PFSK-1 (cell line): ENCODE results near the gene PRDM8.

ENCODE experiments used
- FOXP2 ChIP-seq: optimal IDR thresholded peaks from 2 replicates; pipeline ENCODE3; 2011; ENCODE audit warnings: borderline replicate concordance, control low read depth, inconsistent platforms; ENCODE audit not compliant: insufficient read depth; ENCODE audit errors: extremely low read length, extremely low read depth
- POLR2AphosphoS5 ChIP-seq: IDR thresholded peaks from 2 replicates; pipeline ENCODE4 v1.6.1; 2012; ENCODE audit warnings: low read depth, mild to moderate bottlenecking, control low read depth, low read length, moderate library complexity
- REST ChIP-seq, 2 experiments: IDR thresholded peaks; 2 replicates each; pipeline versions ENCODE4 v1.6.1 to v1.8.0; 2011 to 2012; ENCODE audit warnings: low read depth in 2 of 2, low read length in 2 of 2, control low read depth in 1 of 2, inconsistent platforms in 1 of 2, mild to moderate bottlenecking in 1 of 2, moderate library complexity in 1 of 2; ENCODE audit not compliant: insufficient read depth in 1 of 2
- SIN3A ChIP-seq: IDR thresholded peaks from 2 replicates; pipeline ENCODE4 v1.6.1; 2012; ENCODE audit warnings: mild to moderate bottlenecking, low read length, moderate library complexity, borderline replicate concordance; ENCODE audit not compliant: insufficient read depth
- TAF1 ChIP-seq: IDR thresholded peaks from 2 replicates; pipeline ENCODE4 v1.6.1; 2012; ENCODE audit warnings: low read length, control low read depth, borderline replicate concordance; ENCODE audit not compliant: insufficient read depth

The PRDM8 gene

GRCh38 chr4:80173401-80173800 is 23.9 kb upstream of the PRDM8 start:
- no peak for TF ChIP-seq REST (IDR thresholded peaks at IDR 0.05; ENCODE audit: insufficient read depth in 1 of 2, low read depth in 2 of 2, low read length in 2 of 2)
- TF ChIP-seq FOXP2, result no peak
- TF ChIP-seq TAF1, result no peak
- TF ChIP-seq SIN3A, result peak; percentile 54; the same call in 1 of the 2 replicates
- no peak for TF ChIP-seq POLR2AphosphoS5

GRCh38 chr4:80173841-80174240 is 23.5 kb upstream of the PRDM8 start:
- TF ChIP-seq FOXP2 (no peak), TAF1 (no peak), SIN3A (no peak), POLR2AphosphoS5 (no peak), REST (IDR thresholded peaks at IDR 0.05; ENCODE audit: insufficient read depth in 1 of 2, low read depth in 2 of 2, low read length in 2 of 2) (no peak)

DNA sequence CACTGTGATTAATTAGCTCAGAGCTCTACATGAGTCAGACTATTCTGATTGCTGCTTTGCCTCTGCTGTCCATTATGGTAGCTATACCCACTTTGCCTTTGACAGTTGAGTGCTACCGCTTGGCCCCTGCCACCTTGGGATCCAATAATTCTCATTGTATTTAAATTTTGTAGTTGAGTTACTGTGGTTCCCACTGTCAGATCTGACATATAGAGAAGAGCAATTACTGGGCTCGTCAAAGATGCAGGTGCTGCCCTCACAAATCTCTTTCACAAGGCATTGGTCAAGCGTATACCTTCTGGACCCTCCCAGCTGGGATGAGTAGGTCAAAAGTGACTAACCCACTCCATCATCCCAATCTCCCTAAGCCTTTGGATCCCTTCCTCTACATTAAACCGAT is 18.3 kb upstream of the PRDM8 start:
- TF ChIP-seq TAF1 (no peak), FOXP2 (no peak), POLR2AphosphoS5 (no peak), SIN3A (no peak), REST (IDR thresholded peaks at IDR 0.05; ENCODE audit: insufficient read depth in 1 of 2, low read depth in 2 of 2, low read length in 2 of 2) (no peak)

DNA sequence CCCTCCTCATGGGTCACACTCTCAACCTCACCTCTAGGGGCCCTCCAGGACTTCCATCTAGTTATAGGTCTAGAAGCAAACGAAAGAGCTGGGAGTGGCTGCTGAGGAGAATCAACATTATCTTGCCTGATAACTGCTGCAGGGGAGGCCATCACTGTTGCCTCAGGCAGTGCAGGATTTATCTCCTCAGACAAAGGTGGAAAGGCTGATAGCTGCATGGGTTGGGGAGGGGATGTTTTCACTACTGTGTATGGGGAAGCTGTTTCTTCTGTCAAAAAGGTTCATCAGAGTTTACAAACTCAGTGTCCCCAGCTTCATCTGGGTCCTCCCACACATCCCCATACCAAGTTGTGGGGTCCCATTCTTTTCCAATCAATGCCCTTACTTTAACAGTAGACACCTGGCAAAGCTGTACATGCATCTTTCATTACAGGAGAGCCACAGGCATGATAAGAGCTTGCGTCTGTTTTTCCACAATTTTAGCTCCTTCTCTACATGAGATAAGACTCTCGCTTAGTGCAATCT is 17.6 kb upstream of the PRDM8 start:
- no peak for TF ChIP-seq POLR2AphosphoS5
- TF ChIP-seq REST (IDR thresholded peaks at IDR 0.05; ENCODE audit: insufficient read depth in 1 of 2, low read depth in 2 of 2, low read length in 2 of 2), result no peak
- TF ChIP-seq SIN3A, result no peak
- no peak for TF ChIP-seq FOXP2
- TF ChIP-seq TAF1, result no peak

- no peak for TF ChIP-seq REST (IDR thresholded peaks at IDR 0.05; ENCODE audit: insufficient read depth in 1 of 2, low read depth in 2 of 2, low read length in 2 of 2)
- TF ChIP-seq SIN3A, result no peak
- no peak for TF ChIP-seq POLR2AphosphoS5
- TF ChIP-seq TAF1, result no peak
- TF ChIP-seq FOXP2, result no peak
These were observed 16.6 kb upstream of the PRDM8 start for GRCh38 chr4:80180743-80181142.
